ENCODE data around the gene LETM1.

The LETM1 gene

DNA sequence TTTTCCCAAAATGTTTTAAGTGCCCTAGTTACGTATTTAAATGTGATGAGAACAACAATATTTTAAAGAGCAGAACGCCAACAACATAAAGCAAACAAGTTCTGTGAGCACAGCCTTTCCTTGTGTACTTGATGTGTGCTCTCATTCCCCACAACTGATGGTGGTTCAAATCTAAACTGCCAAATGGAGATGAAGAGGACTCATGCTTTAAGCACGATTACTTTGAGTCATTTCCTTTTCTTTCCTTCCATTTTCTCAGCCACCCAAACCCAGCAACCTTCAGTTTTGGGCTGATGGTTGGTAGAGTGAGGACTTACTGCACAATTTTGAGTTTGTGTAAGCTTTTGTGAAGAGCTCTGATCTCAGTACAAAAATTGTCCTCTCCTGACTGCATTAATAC lies 16.9 kb upstream of the LETM1 start:
- no peak for DNase-seq (ENCODE audit: low spot score)

DNA sequence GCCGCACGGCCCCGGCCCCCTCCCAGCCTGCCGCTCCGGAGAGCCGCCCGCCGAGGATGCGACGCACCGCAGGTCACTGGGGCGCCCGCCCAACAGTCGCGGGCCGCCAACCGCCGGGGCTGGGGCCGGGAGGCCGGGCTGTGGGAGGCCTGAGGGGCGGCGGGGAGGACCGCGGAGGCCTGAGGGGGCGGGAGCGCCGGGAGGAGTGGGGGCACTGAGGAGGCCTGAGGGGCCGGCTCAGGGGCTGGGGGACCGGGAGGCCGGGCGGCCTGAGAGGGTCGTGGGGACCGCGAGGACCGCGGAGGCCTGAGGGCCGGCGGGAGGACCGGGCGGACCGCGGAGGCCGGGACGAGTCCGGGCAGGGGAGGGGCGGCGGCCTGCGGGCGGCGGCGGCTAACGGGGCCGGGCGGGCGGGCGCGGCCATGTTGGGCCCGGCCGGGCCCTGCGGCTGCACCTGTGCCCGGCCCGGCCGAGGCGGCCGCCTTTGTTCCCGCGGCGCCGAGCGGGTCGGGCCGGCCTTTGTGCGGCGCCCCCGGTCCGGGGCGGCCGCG lies 15.6 kb upstream of the LETM1 start:
- DNase-seq (ENCODE audit: low spot score), result no peak

DNA sequence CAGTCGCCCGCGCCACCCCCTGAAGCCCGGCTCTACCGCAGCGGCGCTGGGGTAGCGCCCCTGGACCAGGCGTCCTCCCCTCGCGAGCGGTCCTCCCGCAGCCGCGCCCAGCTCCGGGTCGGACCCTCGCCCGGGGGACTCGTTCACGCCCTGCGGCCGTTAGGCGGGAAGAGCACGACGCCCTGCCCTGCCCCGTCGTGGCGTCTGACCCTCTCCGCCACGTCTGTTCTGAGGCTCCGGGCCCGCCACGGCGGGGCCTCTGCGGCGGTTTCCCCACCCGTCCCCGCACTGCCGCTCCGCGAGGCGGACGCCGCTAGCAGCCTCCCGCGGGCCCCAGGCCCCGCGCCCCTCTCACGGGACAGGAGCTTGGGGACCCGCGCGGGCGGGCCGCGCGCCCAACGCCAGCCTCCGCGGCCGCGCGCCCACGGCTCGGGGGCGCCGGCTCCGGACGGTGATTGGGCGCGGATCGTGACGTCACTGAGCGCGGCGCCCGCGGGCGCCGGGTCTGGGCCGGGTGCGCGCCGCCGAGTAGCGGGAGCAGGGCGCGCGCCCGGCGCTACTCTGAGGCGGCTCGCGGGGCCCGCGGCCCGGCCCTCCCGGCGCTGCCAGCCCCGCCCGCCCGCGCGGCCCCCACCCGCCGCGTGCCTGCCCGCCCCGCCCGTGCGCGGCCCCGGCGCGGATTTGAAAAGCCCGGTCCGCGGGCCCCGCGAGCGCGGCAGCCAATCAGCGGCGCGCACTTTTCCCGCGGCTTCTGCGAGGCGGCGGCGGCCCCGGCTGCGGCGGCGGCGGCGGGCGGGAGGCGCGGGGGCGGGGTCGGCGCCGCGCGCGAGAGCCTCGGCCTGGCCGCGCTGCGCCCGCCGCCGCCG lies 14.9 kb upstream of the LETM1 start, which contains the start of gene NSD2:
NSD2 (plus strand) TSS at position 816 of the 866 bp plus-strand sequence. CDS start 29,262 bp downstream, outside the sequence.
- DNase-seq (ENCODE audit: low spot score), result peak; percentile 73

DNA sequence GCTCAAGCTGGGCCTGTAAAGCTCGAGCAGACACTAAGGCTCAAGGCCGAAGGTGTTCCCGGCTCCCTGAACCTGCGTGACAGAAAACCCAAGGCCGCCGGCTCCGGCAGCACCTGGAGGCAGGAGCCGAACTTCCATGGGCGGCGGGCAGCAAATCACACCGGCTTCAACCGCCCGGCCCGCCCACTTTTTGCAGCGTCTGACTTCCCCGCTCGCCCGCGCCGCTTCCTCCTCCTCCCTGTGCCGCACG lies 14.3 kb upstream of the LETM1 start:
- peak; percentile 31 for DNase-seq (ENCODE audit: low spot score)

- no peak for DNase-seq (ENCODE audit: low spot score)
Measured at GRCh38 chr4:1869530-1870327, 13.8 kb upstream of the LETM1 start.

GRCh38 chr4:1868912-1869311 lies 13.0 kb upstream of the LETM1 start:
- no peak for DNase-seq (ENCODE audit: low spot score)

- no peak for DNase-seq (ENCODE audit: low spot score)
Measured at GRCh38 chr4:1868293-1868692, 12.3 kb upstream of the LETM1 start.

GRCh38 chr4:1866189-1866661 lies 10.3 kb upstream of the LETM1 start:
- DNase-seq (ENCODE audit: low spot score), result no peak

- no peak for DNase-seq (ENCODE audit: low spot score)
Measured at GRCh38 chr4:1864076-1865008, 8.4 kb upstream of the LETM1 start.

GRCh38 chr4:1863297-1864033 lies 7.5 kb upstream of the LETM1 start:
- DNase-seq (ENCODE audit: low spot score), result no peak

DNA sequence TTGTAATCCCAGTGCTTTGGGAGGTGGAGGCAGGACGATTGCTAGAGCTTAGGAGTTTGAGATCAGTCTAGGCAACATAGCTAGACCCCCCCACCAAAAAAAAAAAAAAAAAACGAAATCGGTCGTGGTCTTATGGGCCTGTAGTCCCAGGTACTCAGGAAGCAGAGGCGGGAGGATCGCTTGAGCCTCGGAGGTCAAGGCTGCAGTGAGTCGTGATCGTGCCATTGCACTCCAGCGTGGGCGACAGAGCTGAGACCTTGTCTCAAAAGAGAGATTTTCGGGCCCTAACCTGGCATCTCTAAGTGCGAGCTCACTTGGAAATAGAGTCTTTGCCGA lies 7.0 kb upstream of the LETM1 start:
- DNase-seq (ENCODE audit: low spot score), result no peak

- no peak for DNase-seq (ENCODE audit: low spot score)
Measured at GRCh38 chr4:1862055-1862911, 6.3 kb upstream of the LETM1 start.

DNA sequence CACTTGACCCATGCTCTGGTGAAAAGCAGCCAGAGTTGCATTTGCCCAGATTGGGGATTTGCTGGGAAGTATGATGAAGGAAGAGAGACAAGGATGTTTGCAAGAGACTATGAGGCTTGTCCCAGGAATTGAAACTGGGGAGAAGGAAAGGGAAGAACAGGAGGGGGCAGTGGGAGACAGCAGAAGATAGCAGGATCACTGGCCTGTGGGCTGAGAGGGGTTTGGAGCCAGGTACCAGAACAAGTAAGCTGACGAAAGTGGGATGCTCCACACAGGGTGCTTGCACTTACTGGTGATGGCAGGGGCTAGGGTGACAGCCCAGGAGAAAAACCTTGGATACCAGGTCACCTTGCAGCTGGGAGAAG lies 3.4 kb upstream of the LETM1 start:
- no peak for DNase-seq (ENCODE audit: low spot score)

DNA sequence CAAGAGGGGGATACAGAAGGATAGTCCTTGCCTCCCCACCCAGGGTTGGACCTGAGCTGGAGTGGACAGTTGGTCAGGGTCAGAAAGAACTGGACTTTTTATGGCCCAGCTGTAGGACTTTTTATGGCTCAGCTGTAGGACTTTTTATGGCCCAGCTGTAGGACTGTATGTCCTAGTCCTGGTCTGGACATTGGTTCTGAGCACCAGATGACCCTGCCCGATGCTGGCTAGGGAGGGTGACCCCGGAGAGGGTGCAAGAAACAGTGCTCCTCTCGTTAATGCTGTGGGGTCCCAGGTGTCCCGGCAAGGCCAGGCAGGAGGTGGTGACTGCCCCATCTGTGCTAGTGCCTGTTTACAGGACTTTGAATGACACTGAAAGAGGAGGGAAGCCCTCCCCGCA lies 2.0 kb upstream of the LETM1 start:
- no peak for DNase-seq (ENCODE audit: low spot score)

DNA sequence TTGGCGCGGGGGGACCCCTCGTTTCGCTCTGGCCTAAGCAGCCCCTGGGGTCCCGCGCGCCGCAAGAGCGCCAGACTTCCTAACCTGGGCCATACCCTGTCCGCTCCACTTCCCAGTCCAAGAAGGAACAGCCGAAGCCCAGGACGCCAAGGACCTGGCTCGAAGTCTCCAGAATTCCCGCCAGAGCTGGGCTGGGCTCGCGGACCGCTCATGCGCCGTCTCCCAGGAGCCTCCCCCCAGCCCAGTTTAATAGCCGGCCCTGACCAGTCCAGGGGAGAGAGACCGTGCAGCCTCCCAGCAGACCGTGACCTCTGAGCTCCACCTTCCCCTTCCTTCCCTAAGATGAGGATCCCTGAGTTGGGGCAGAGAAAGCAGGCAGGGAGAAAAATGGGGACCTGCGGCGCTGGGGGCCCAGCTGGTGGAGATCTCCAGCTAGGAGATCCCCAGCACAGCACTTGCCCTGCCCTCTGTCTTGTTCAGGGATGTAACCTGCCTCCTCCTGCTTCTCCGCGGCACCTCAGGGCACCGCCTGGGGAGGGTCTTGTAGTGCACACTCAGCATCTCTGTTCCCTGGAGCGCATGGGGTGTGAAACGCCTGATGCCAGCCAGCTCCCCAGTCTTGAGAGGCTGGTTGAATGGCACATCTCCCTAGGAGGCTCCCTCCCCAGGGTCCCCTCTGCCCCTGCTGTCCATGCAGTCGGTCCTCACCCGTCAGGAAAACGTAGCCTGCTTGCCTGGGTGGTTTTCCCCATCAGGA lies 1.2 kb upstream of the LETM1 start:
- no peak for DNase-seq (ENCODE audit: low spot score)

GRCh38 chr4:1855333-1856070 lies 454 bp downstream of the LETM1 start:
- no peak for DNase-seq (ENCODE audit: low spot score)

- no peak for DNase-seq (ENCODE audit: low spot score)
Measured at GRCh38 chr4:1854752-1855151, 1.2 kb downstream of the LETM1 start.

- no peak for DNase-seq (ENCODE audit: low spot score)
Measured at GRCh38 chr4:1852904-1853623, 2.9 kb downstream of the LETM1 start.
